Stimulated activated CD8-positive, alpha-beta memory T cell treated with anti-CD3 and anti-CD28 coated beads, Interleukin-7, amount 100 ng/mL, for 24 hours (primary cell): ENCODE measurements around the gene LRRC32.

Experiments
- DNase-seq: peaks from one replicate; pipeline ENCODE4 v3.0.0-alpha.2; 2020; ENCODE audit warnings: low read depth

The LRRC32 gene

DNA sequence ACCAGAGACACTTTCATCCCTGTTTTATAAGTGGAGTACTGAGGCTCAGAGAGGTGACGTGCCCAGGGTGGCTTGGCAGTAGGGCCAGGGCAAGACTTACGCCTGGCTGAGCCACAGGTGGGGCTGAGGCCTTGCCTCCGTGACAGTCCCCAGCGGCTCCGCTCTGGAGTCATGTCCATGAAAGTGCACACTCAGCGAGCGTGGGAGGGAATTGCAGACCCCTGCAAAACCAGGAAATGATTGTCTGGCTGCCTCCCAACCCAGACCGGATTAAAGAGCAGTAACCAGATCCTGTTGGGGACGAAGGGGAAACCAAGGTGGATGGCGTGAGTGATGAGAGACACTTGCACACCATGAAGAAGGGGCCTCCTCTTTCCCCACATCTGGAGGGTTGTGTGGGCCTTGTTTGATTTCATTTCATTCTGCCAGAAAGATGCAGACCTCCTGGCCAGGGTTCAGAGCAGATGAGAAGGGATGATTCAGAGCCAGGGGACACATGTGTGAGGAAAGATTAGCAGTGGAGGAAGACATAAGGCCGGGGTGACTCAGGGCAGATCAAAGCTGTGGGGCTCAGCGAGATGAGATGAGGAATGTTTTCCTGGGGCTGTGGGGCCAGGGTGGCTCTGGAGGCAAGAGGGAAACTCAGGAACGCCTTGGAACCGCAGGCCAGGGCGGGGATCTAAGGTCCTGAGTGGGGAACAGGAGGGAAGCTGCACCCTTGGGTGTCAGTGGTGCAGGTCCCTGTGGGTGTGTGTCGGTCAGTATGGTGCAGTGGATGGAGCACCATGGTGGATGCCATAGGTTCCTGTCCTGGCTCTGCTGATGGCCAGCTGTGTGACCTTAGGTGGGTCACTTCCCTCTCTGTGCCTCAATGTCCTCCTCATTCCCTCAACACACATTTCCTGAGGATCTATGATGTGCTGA is 29.9 kb upstream of the LRRC32 start:
- no peak for DNase-seq

- DNase-seq, result no peak
These were observed 29.0 kb upstream of the LRRC32 start for GRCh38 chr11:76699451-76700091.

DNA sequence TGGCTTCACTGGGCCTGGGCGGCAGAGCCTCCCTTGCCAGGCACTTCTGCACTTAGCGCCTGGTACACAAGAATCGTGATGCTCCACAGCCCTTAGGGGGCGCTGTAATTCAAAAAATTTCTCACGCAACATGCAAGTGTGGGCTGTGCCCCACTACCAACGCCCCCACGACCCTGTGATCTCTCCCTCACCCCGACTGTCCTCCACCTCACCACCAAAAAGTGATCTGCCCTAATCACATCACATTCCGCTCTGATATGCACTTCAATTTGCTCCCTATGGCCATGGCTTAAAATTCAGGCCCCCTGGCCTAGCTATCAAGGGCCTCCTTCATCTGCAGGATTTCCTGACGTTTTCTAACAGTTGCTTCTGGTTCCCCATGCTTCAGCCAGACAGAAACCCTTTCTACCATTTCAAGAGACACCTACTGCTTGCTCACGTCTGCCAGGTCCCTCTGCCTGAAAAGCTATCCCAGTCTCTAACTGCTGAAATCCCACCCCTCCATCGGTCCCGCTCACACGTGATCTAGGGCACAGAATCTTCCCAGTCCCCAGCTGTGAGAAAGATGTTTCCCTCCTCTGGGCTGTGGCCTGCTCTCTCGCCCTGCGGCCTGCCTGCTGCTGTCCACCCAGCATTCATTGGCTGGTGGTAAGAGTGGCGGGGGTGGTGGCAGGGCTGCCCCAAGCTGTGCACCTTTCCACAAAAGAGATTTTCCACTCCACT is 27.9 kb upstream of the LRRC32 start:
- DNase-seq, result no peak

GRCh38 chr11:76696756-76697155 is 26.2 kb upstream of the LRRC32 start:
- no peak for DNase-seq

- DNase-seq, result no peak
These were observed 25.2 kb upstream of the LRRC32 start for GRCh38 chr11:76695771-76696170.

- no peak for DNase-seq
These were observed 24.6 kb upstream of the LRRC32 start for GRCh38 chr11:76695133-76695532.

- DNase-seq, result no peak
These were observed 24.1 kb upstream of the LRRC32 start for GRCh38 chr11:76694664-76695063.

DNA sequence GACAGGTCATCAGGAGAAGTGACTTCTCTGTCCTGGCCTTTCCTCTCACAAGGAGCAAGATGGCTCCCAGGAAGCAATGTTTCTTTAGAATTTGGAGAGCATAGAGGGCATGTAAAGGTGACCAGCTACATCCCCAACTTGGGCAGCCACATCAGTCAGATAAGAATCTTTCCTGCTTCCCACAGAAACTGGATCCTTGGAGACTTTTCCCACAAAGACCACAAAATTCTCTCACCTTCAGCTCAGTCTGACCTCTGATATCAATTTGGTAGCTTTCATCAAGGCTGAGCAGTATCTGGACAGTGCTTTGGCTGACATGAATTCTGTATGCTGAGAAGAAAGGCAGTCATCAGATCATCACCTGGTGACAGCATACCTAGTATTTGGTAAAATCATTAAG is 23.3 kb upstream of the LRRC32 start:
- DNase-seq, result no peak

- no peak for DNase-seq
These were observed 22.4 kb upstream of the LRRC32 start for GRCh38 chr11:76692956-76693355.

DNA sequence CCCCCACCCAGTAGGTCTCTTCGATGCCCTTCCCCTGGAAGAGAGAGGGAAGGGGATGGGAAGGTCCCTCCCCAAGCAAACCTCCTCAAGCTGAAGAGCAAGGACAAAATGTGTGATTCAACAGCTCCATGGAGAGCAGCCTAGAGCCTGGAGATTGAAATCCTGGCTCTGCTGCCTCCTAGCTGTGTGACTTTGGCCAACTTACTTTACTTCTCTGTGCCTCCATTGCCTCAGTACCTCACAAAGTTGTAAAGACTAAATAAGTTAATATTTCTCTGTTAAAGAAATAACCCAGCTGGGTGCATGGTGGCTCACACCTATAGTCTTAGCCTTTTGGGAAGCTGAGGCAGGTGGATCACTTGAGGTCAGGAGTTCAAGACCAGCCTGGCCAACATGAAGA is 21.1 kb upstream of the LRRC32 start:
- DNase-seq, result no peak

DNA sequence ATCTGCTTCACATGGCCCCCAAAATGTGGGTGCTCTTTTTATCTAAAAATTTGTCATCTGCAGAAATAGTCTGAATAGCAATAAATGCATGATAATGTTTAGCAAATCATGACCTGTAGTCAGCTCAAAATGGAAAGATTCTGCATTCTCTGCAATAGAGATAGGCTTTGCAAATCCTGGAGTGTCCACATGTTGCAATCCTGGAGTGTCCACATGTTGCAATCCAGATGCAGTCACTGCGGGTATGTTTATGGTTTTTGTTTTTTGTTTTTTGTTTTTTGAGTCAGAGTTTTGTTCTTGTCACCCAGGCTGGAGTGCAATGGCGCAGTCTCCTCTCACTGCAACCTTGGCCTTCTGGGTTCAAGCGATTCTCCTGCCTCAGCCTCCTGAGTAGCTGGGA is 20.2 kb upstream of the LRRC32 start:
- DNase-seq, result no peak

DNA sequence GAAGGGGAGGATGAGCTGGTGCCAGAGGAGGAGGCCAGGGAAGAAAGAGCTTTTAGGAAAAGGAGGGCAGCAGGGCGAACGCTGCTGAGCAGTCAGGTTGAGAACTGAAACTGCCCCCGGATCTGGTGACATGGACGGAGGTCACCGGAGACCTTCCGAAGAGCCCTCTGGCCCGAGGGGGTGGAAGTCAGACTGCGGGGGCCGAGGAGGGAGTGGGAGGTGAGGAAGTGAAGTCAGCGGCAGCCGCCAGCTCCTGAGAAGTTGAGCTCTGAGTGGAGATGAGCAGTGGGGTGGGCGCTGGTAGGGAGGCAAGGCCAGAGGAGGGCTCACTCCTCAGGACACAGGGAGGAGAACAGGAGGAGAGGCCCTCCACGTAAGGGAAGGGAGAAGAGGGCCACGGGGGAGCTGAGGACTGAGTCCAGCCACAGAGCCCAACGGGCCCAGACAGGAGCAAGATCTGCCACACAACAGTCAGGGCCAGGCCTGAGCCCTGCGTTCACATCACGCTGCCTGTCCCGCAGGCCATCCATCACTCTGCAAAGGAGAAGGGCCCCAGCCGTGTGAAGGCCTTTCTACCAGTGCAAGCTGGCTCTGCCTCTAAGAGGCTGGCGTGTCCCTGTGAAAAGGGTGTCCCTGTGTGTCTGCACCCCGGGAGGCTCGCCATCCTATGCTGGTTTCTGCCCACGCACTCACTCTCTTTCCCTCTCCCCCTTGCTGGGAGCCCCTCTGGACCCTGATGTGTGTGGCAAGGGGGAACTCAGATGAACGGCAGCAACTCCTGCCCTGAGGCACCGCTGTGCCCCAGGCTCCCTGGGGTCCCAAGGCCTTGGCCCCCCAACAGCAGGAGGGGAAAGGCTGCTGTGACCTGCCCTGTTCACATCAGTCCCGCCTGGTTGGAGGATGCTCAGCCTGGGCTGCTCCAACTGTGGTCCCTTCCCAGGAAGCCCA is 19.0 kb upstream of the LRRC32 start:
- no peak for DNase-seq

GRCh38 chr11:76688146-76688545 is 17.6 kb upstream of the LRRC32 start:
- no peak for DNase-seq

GRCh38 chr11:76686261-76687079 is 15.9 kb upstream of the LRRC32 start:
- DNase-seq, result no peak

GRCh38 chr11:76685831-76686230 is 15.3 kb upstream of the LRRC32 start:
- DNase-seq, result no peak

DNA sequence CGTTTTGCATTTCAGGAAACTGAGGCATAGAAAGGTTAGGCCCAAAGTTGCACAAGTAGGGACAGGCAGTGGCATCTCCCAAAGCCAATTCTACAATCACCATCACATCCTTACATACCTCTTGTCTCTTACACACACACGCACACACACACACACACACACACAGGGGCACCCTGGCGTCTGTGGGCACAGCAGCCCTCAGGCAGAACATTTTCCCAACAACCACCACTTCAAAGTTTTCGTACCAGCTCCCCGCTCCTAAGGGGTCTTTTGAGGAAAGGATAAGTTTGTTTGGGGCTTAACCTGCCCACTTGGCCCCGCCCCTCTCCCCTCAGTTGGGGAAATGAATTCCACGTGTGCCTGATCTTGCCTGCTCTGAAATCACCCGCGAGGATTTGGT is 14.7 kb upstream of the LRRC32 start:
- DNase-seq, result no peak

DNA sequence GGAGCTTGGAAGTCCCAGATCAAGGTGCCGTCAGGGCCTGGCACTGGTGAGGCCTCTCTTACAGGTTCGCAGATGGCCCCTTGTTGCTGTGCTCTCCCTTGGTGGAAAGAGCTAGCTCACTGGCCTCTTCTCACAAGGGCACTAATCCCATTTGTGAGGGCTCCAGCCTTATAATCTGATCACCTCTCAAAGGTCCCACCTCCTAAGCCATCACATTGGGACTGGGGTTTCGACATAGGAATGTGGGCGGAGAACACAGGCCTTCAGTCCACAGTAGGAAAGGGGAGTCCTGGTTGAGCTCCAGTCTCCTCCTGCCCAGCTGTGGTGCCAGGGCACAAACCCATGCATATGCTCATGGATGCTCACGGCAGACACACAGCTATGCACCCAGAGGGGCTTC is 14.0 kb upstream of the LRRC32 start:
- no peak for DNase-seq

GRCh38 chr11:76683161-76684095 is 12.9 kb upstream of the LRRC32 start:
- DNase-seq, result no peak

DNA sequence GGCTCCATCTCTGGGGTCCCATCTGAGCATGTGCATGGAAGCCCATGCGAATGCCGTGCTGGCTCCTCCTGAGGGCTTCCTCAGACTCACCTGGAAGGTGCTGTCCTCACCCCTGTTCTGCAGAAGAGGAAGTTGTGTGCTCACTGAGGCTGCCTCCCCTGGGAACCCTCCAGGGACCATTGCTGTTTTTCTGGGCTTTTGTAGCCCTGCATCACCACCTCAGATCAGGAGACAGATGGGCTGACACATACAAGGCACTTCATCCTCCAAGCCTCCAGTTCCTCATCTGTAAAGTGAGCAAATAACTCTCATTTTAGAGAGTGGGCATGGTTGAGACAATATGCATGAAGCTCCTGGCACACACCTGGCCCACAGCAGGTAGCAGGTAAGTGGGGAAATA is 12.1 kb upstream of the LRRC32 start:
- DNase-seq, result no peak

- DNase-seq, result no peak
These were observed 11.6 kb upstream of the LRRC32 start for GRCh38 chr11:76682106-76682505.
